BLaER1 (cell line): ENCODE data around the gene CERK.

Experiments used
- H3K27ac ChIP-seq: shearing (Covaris generic); formaldehyde crosslinking; 2 replicates; pipeline ENCODE4 v1.8.1; 2022
- H3K27me3 ChIP-seq: shearing (Covaris generic); formaldehyde crosslinking; 2 replicates; pipeline ENCODE4 v1.8.1; 2022
- H3K36me3 ChIP-seq: shearing (Covaris generic); formaldehyde crosslinking; 2 replicates; pipeline ENCODE4 v1.8.1; 2022
- H3K4me1 ChIP-seq: shearing (Covaris generic); formaldehyde crosslinking; 2 replicates; pipeline ENCODE4 v1.8.1; 2022
- H3K4me2 ChIP-seq: shearing (Covaris generic); formaldehyde crosslinking; 2 replicates; pipeline ENCODE4 v1.8.1; 2022
- H3K4me3 ChIP-seq: shearing (Covaris generic); formaldehyde crosslinking; 2 replicates; pipeline ENCODE4 v1.8.1; 2022
- H3K9ac ChIP-seq: shearing (Covaris generic); formaldehyde crosslinking; 2 replicates; pipeline ENCODE4 v1.8.1; 2022
- H3K9me3 ChIP-seq: shearing (Covaris generic); formaldehyde crosslinking; 2 replicates; pipeline ENCODE4 v1.8.1; 2022
- H4K20me1 ChIP-seq: shearing (Covaris generic); formaldehyde crosslinking; 2 replicates; pipeline ENCODE4 v1.8.1; 2022
- Cebpa-rat ChIP-seq: shearing (Covaris generic); IDR thresholded peaks from 2 replicates; pipeline ENCODE4 v1.8.1; 2022

The CERK gene

GRCh38 chr22:46744581-46744980, 6.5 kb upstream of the CERK start:
- no peak overlapping the region for H3K27ac ChIP-seq
- no peak overlapping the region for H3K9ac ChIP-seq
- H3K4me3 ChIP-seq: no peak overlapping the region
- peaks cover 40% of the 10 kb centered on the region for H3K4me1 ChIP-seq
- H3K36me3 ChIP-seq: no peaks in the 10 kb centered on the region
- H3K27me3 ChIP-seq: no peaks in the 10 kb centered on the region
- TF ChIP-seq Cebpa-rat: no peak
- no peaks in the 10 kb centered on the region for H4K20me1 ChIP-seq
- H3K9me3 ChIP-seq: 0 out of 2 replicates have a peak, but pooled peaks cover 9% of the 10 kb centered on the region
- no peak overlapping the region for H3K4me2 ChIP-seq

GRCh38 chr22:46742576-46743221, 4.6 kb upstream of the CERK start:
- Histone ChIP-seq H4K20me1 (no peaks in the 10 kb centered on the region), H3K27me3 (no peaks in the 10 kb centered on the region), H3K9ac (no peak overlapping the region), H3K27ac (no peak overlapping the region), H3K4me1 (peaks cover 33% of the 10 kb centered on the region), H3K4me2 (no peak overlapping the region), H3K9me3 (0 out of 2 replicates have a peak, but pooled peaks cover 9% of the 10 kb centered on the region), H3K4me3 (no peak overlapping the region), H3K36me3 (no peaks in the 10 kb centered on the region)
- no peak for TF ChIP-seq Cebpa-rat

- Histone ChIP-seq H3K27me3 (no peaks in the 10 kb centered on the region), H3K4me1 (peaks cover 29% of the 10 kb centered on the region), H3K36me3 (no peaks in the 10 kb centered on the region), H3K9ac (no peak overlapping the region), H4K20me1 (peaks cover 3% of the 10 kb centered on the region), H3K27ac (no peak overlapping the region), H3K4me3 (no peak overlapping the region), H3K9me3 (0 out of 2 replicates have a peak, but pooled peaks cover 9% of the 10 kb centered on the region), H3K4me2 (no peak overlapping the region)
- TF ChIP-seq Cebpa-rat: no peak
Measured at GRCh38 chr22:46741974-46742519, 4.0 kb upstream of the CERK start.

GRCh38 chr22:46740910-46741780, 3.1 kb upstream of the CERK start:
- H3K4me1 ChIP-seq: peaks cover 37% of the 10 kb centered on the region
- 0 out of 2 replicates have a peak overlapping the region, but pooled peaks have one; percentile 98 for H3K4me2 ChIP-seq
- no peak overlapping the region for H3K4me3 ChIP-seq
- no peaks in the 10 kb centered on the region for H3K36me3 ChIP-seq
- TF ChIP-seq Cebpa-rat: no peak
- 0 out of 2 replicates have a peak, but pooled peaks cover 9% of the 10 kb centered on the region for H3K9me3 ChIP-seq
- H3K9ac ChIP-seq: no peak overlapping the region
- no peaks in the 10 kb centered on the region for H3K27me3 ChIP-seq
- peaks cover 12% of the 10 kb centered on the region for H4K20me1 ChIP-seq
- H3K27ac ChIP-seq: no peak overlapping the region; the same call in 1 of the 2 replicates

GRCh38 chr22:46739094-46739870, 1.2 kb upstream of the CERK start:
- Histone ChIP-seq H3K27me3 (no peaks in the 10 kb centered on the region), H3K27ac (peak overlapping the region; percentile 95), H3K9me3 (0 out of 2 replicates have a peak, but pooled peaks cover 9% of the 10 kb centered on the region), H3K9ac (peak overlapping the region; percentile 90), H3K36me3 (no peaks in the 10 kb centered on the region), H3K4me3 (peak overlapping the region; percentile 82), H3K4me1 (peaks cover 56% of the 10 kb centered on the region), H3K4me2 (peak overlapping the region; percentile 98), H4K20me1 (peaks cover 30% of the 10 kb centered on the region)
- TF ChIP-seq Cebpa-rat: no peak

- Histone ChIP-seq H3K9ac (peak overlapping the region; percentile 90), H3K27ac (peak overlapping the region; percentile 95), H3K9me3 (0 out of 2 replicates have a peak, but pooled peaks cover 9% of the 10 kb centered on the region), H3K4me1 (peaks cover 62% of the 10 kb centered on the region), H3K36me3 (no peaks in the 10 kb centered on the region), H3K4me2 (peak overlapping the region; percentile 98), H3K4me3 (peak overlapping the region; percentile 82), H4K20me1 (peaks cover 36% of the 10 kb centered on the region), H3K27me3 (no peaks in the 10 kb centered on the region)
- no peak for TF ChIP-seq Cebpa-rat
Measured at GRCh38 chr22:46738647-46739093, 618 bp upstream of the CERK start.

- peak overlapping the region; percentile 82 for H3K4me3 ChIP-seq
- H3K4me1 ChIP-seq: peaks cover 75% of the 10 kb centered on the region
- H3K4me2 ChIP-seq: peak overlapping the region; percentile 98
- H3K9ac ChIP-seq: peak overlapping the region; percentile 90
- H4K20me1 ChIP-seq: peaks cover 50% of the 10 kb centered on the region
- no peaks in the 10 kb centered on the region for H3K27me3 ChIP-seq
- H3K27ac ChIP-seq: peak overlapping the region; percentile 95
- no peak for TF ChIP-seq Cebpa-rat
- no peaks in the 10 kb centered on the region for H3K36me3 ChIP-seq
- H3K9me3 ChIP-seq: no peaks in the 10 kb centered on the region
Measured at GRCh38 chr22:46737105-46737975, 712 bp downstream of the CERK start.

GRCh38 chr22:46736705-46737104, 1.3 kb downstream of the CERK start:
- Histone ChIP-seq H3K36me3 (peaks cover 5% of the 10 kb centered on the region; the same call in 1 of the 2 replicates), H3K4me1 (peaks cover 81% of the 10 kb centered on the region), H4K20me1 (peaks cover 56% of the 10 kb centered on the region), H3K9me3 (no peaks in the 10 kb centered on the region), H3K4me2 (peak overlapping the region; percentile 98), H3K27me3 (no peaks in the 10 kb centered on the region), H3K27ac (peak overlapping the region; percentile 95), H3K4me3 (peak overlapping the region; percentile 82), H3K9ac (peak overlapping the region; percentile 90)
- no peak for TF ChIP-seq Cebpa-rat
